Omental fat pad (tissue), 4 donors: ENCODE results near the gene FAM13A. TPM values are rescaled to one million over a fixed set of nuclear protein-coding genes. Genes with fewer than 3 reads are reported as not detected.
A peak's percentile ranks its signal among the peaks of the same experiment; 100 is the strongest.

Experiments
- ATAC-seq: fragments of 150-250 bp; one replicate; pipeline ENCODE4 v1.9.1; 2016; ENCODE audit warnings: mild to moderate bottlenecking, moderate library complexity; ENCODE audit not compliant: low FRiP score
- DNase-seq: peaks from one replicate; pipeline ENCODE4 v3.0.0-alpha.2; 2019; ENCODE audit warnings: low spot score
- total RNA-seq, 4 donors: library from RNA; depleted of rRNA; stranded (reverse); fragments of >200 nt; gene quantifications; one replicate each; pipeline ENCODE4 v1.1.0, GENCODE V29; 2016
- TF ChIP-seq, protein P1 (sequence below), 3 donors: fragments of 450-650 bp; IDR thresholded peaks; one replicate each; pipeline ENCODE4 v1.5.1; 2016 to 2017; ENCODE audit warnings: antibody characterized with exemption in 3 of 3, mild to moderate bottlenecking in 3 of 3, moderate library complexity in 2 of 3

FAM13A gene
- total RNA-seq, 4 donors from 2014 or later = 48.5 to 84.2 (median 51.2) TPM

DNA sequence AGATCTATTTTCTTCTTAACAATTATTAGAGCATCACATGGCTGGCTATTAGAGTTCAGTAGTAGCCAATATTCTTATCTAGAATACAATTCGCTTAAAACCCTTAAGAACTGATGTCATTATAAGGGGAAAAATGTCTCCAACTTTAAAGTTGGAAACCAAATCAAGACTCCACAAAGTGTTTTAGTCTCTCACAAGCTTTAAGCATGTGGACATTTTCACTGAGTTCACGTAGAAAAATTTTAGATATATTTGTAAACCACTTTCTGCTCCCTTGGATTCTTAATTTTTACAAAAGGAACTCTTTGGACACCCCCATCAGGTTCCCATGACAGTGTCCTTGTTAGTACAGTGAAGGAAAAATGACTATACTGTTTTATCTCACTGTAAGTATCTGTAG, 235.5 kb downstream of the FAM13A start:
- ATAC-seq = no peak
- TF ChIP-seq, protein P1, sequence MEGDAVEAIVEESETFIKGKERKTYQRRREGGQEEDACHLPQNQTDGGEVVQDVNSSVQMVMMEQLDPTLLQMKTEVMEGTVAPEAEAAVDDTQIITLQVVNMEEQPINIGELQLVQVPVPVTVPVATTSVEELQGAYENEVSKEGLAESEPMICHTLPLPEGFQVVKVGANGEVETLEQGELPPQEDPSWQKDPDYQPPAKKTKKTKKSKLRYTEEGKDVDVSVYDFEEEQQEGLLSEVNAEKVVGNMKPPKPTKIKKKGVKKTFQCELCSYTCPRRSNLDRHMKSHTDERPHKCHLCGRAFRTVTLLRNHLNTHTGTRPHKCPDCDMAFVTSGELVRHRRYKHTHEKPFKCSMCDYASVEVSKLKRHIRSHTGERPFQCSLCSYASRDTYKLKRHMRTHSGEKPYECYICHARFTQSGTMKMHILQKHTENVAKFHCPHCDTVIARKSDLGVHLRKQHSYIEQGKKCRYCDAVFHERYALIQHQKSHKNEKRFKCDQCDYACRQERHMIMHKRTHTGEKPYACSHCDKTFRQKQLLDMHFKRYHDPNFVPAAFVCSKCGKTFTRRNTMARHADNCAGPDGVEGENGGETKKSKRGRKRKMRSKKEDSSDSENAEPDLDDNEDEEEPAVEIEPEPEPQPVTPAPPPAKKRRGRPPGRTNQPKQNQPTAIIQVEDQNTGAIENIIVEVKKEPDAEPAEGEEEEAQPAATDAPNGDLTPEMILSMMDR (IDR thresholded peaks at IDR 0.05) = no peak
- no peak for DNase-seq

DNA sequence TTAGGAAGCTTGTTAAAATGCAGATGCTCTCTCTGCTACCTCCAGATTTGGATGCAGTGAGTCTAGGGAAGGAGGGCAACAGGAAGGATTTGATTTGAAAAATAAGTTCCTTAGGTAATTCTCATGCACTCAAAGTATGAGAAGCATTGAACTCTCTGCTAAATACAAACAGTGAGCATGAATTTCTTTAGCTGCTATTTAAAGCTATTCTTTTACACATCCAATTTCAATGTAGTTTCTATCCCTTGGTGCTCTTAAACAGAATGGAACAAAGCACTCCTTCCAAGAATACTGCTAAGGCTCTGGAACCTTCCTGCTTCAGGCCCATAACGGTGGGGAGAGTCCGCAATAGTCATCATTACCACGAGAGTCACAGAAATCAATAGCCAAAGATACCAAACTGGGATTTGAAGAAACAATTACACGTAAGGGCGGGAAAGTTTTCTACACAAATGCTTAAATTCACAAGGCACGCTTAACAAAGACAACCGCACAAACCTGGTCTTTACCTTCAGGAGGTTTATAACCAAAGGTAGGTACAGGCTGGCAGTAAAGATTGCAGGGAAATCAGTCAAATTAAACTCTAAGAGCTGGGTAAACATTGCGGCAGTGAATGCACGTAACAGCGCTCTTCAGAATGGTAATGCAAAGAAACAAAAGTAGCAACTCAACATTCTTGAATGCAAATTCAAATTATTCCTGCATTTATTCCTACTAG, 236.1 kb downstream of the FAM13A start:
- no peak for ATAC-seq
- no peak for DNase-seq
- TF ChIP-seq, protein P1 (IDR thresholded peaks at IDR 0.05) = no peak

DNA sequence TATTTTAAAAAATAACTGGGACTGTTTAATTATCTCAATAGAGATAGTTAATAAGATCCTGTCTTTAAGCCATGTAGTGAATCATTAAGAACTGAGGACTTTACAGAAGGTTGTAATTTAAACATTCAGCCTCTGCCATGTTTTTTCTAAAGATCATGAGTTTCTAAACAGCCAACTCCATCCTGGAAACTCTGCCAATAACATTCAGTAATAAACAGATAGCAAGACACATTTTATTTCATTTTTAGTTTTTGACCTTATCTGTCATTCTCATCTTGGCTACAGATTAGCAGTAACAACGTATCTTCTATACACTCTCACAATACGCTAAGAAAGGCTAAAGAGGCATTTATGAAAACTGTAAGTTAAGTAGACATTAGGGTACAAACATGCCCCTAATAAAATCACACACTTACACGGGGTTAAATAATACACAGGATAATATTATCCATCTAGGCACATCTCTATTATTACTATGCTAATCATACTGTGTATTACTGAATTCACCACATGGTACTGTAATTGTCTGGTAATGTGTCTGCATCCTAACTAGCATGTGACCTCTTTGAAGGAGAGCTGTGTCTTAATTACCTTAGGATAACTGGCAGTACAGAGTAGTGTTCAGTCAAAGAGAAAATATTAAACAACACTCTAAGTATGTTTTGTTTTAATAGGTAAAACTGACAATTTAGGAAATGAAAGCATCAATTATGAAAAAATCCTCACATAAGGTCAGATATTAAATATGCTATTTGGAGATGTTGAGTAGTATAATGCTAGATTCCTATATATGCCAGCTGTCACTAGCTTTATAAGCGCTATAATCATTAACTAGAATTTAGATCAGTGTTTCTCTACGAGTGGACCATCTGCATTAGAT, 236.9 kb downstream of the FAM13A start:
- ATAC-seq (no peak), DNase-seq (no peak)
- TF ChIP-seq, protein P1 (IDR thresholded peaks at IDR 0.05) = no peak

DNA sequence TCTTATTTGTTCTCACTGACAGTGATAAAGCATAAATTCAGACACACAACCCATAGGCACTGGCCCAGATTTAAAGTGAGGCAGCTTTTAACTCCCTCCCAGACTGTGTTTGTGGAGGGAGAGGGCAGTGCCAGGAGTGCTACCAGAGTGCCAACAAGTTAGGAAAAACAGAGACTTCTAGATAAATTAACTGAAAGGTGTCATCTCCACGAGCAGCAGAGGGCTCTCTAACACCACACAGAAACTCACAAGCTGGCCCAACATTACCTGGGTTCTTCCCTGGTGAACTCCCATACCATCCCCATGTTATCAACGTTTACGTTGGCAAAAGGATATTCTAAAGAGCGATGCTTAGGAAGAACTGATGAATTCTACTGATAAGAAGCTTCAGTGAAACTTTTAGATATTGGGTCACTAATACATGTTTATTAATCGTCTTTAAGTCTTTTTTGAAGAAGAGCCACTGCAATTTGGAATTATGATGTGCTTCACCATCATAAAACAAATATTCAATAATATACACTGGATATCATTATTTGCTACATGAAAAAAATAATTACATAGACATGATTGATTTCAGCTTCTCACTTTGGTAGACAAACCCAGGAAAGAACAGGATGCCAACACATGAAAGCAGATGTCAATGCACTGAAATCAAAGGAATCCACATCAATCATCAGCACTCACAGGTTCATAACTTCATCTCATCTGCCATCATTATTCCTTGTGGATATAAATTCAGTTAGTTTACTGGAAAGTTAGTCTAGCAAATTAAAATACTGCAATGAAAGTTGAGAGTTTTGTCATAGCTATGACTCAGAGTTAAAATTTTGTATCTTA, 238.1 kb downstream of the FAM13A start:
- TF ChIP-seq, protein P1 (IDR thresholded peaks at IDR 0.05) = no peak
- no peak for DNase-seq
- ATAC-seq = peak; percentile 35

DNA sequence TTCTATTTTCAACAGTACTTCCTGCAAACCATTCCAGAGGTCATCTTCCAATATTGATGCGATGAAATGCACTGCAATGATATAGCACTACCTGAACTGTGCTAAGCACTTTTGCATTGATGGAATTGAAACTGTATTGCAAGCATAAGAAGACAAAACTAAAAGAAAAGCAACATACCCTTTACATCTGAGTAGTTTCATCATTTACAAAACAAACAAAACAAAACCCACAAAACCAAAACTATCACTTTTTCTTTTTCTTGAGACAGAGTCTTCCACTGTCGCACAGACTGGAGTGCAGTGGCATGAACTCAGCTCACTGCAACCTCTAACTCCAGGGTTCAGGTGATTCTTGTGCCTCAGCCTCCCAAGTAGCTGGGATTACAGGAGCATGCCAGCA, 239.2 kb downstream of the FAM13A start:
- DNase-seq (no peak), ATAC-seq (no peak)
- TF ChIP-seq, protein P1 (IDR thresholded peaks at IDR 0.05) = no peak

DNA sequence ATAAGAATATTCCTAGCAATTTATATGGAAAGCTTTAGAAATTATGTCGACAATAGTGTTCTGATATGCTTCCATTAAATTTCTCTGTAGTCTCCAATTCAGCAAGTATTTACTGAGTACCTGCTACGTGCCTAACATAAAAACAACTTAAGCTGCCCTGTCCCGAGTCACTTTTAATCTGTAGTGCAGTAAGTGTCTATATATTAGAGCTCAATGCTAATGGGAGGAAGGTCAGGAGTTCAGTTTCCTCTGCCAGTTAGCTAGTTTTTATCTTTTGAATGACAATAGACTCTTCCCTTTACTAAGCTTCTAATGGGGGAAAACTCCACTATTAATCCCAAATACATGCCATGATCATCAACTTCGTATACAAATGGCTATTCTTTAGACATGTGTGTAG, 240.6 kb downstream of the FAM13A start:
- TF ChIP-seq, protein P1 (IDR thresholded peaks at IDR 0.05) = no peak
- ATAC-seq (no peak), DNase-seq (no peak)
